NCI-H2196 treated with DMSO at 0.1 percent for 48 hours (cell line): Measurements from ENCODE around the gene STX2.
"Not testable (repeated sequence)": the region's sequence is repeated elsewhere in the genome, so short reads cannot be mapped to it uniquely, and the experiment has no call there.

Experiments used
- DNase-seq: peaks from one replicate; lab custom pipeline; 2025; ENCODE audit not compliant: unreplicated experiment; lab: John Stamatoyannopoulos, UW

STX2 gene

DNA sequence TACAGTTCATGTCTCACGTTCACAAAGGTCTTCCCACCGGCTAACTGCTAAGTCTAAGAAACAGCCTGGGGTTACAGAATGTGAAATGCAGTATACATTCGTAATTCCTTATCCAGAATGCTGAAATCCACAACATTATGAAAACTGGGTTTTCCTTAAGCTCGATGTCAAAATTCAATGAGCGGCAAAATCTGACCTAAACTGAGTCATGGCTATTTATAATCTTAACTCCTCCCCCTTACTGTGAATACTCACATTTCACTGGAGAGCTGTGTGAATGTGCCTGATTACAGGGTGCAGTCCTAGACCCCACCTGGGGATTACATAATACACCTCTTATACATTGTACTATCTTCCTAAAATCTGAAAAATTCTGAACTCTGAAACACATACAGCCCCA is 35.3 kb downstream of the STX2 start:
- DNase-seq: no peak

DNA sequence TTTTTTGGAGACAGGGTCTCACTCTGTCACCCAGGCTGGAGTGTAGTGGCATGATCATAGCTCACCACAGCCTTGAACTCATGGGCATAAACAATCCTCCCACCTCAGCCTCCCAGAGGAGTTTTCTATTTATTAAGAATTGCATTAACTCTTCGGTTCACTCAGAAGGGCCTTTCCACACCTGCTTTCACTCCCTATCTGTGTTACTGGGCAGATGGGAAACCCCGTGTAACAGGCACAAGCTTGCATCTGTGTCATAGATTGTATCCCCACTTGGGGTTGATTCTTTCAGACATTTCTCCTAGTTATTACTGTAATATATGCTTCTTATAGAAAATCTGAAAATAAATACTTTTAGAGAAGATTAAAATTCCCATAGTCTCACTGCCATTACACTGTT is 38.7 kb downstream of the STX2 start:
- no peak for DNase-seq

DNA sequence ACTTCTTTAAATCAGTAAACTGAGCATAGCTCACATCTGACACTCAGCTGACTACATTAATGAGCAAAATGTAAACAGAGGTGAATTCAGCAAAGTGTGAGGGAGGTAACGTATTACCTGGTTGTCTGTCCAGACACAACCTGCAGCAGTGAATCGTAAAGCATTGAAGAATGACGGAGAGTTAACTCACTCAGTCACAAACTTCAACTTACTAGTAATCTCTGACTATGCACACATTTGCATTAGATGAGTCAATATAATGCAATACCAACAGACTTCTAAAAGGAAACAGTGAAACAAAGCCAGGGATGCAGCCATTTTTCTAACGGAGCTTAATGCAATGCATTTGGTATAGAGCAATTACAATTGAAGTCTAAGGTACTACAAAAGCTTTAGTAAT is 40.0 kb downstream of the STX2 start:
- DNase-seq: no peak

DNA sequence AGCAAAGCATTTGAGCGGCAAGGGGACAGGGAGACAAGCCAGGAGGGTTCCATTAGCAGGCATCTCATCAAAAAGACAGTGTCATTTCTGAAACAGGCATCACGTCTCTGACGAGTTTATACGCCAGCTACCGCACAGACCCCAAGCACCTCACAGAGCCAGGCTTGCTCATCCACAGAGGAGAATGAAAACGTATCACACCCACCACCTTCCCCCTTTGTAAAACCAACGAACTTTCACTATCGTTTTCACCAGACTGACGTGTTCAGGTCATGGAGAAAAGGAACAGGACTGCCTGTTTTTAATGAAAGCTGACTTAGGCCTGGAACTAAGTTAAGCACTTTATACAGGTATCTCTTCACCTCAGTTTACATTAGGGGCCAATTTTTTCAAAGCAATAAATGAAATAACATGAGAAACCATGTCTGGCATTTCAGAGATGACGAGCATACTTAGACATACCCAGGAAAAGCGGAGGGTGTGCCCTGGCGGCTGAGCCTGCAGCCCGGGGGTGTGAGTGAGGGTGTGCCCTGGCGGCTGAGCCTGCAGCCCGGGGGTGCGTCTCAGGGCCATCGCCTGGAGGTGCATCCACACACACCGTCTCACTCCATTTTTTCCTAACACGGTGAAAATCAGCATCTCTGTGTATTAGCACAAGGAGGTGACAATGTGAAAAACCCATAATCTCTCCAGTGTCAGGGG is 41.9 kb downstream of the STX2 start:
- no peak for DNase-seq

DNA sequence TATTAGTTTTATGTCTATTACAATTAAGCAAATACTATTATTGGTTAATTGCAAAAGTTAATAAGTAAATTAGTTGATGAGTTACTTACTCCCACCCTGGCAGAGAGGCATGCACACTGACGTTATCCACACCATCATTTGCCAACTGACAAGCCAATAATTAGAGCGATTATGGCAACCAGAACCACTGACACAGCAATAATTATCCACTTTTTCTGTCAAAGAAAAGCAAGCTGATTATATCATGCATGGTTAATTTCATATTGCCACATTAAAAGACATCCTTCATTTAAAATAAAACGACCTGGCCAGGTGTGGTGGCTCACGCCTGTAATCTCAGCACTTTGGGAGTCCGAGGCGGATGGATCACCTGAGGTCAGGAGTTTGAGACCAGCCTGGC is 43.1 kb downstream of the STX2 start:
- no peak for DNase-seq

DNA sequence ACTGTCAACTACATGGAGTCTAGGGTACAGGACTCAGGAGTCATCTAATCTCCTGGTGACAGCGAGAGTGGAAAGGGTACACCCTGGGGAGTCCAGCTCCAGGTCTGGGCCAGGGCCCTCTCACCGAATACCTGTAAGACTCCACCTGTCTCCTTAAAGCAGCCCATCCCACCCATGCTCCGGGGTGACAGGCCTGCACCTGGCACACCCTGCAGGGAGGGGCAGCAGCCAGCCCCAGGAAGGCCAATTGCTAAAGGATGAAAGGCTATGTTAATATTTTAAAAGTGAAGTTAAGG is 45.5 kb downstream of the STX2 start:
- DNase-seq: no peak

DNA sequence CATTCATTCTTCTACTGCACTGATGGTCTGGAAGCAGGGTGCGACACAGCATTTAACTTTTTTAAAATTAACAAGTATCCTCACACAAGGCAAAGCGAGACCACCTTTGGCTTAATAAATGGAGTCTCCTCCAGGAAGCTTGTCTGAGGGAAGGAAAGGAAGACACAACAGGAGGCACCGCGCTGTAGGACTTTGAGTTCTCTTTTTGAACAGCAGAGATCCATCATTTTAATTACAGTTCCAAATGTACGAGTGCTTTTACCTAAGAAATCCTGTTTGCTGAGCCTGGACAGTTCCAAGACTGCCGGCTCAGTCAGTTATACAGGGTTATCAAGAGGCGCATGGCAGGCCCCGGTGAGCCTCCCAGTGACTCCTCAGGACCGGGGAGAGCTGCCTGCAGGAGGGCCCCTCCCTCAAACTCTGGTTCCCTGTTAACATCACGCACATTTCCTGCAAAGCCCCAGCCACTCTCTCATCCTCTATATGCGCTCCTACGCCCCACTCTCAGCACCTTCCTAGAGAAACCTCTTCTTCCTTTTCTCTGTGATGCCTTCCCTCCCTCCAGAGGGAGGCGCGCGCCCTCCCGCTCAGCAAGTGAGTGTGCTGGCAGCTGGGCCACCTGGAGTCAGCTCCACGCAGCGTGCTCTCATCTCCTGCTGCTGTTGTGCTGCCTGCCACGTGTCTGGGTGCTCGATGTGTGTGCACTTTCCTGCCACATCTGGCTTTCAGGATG is 46.1 kb downstream of the STX2 start:
- DNase-seq: no peak

DNA sequence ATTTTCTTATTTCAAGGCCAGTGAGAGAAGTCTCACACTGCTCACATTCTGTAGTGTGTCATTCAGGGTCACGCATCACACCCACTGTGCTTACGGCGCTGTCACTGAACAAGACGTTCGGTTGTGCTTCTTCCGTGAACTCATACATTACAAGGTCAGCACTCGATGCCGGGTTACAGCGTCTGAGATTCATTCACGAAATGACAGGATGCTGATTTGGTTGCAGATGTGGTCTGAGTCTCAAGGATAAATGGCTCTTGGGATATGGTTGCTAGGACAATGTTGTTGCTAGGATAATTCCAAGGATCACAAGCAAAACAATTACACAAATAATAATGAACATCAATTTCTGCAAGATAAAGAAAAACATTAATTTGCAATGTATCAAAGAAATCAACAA is 47.4 kb downstream of the STX2 start:
- DNase-seq: no peak

DNA sequence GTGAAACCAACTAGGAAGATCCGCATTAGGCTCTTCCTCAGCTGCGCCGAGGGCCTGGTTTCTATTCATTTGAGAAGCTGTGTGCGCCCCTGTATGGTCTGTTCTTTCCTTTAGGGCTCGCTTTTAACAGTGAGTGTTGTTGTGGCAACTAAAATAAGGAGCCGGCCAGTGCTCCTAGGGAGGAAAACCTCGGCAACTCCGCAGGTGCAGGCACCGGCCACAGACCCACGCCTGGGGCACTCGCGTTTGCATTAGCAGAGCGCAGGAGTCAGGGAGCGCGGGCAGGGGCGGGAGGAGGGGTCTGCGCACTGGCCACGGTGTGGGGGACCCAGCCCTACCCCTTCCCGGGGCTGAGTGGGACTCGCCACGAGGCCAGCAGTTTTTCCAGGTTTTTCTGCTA is 50.5 kb downstream of the STX2 start:
- no peak for DNase-seq

DNA sequence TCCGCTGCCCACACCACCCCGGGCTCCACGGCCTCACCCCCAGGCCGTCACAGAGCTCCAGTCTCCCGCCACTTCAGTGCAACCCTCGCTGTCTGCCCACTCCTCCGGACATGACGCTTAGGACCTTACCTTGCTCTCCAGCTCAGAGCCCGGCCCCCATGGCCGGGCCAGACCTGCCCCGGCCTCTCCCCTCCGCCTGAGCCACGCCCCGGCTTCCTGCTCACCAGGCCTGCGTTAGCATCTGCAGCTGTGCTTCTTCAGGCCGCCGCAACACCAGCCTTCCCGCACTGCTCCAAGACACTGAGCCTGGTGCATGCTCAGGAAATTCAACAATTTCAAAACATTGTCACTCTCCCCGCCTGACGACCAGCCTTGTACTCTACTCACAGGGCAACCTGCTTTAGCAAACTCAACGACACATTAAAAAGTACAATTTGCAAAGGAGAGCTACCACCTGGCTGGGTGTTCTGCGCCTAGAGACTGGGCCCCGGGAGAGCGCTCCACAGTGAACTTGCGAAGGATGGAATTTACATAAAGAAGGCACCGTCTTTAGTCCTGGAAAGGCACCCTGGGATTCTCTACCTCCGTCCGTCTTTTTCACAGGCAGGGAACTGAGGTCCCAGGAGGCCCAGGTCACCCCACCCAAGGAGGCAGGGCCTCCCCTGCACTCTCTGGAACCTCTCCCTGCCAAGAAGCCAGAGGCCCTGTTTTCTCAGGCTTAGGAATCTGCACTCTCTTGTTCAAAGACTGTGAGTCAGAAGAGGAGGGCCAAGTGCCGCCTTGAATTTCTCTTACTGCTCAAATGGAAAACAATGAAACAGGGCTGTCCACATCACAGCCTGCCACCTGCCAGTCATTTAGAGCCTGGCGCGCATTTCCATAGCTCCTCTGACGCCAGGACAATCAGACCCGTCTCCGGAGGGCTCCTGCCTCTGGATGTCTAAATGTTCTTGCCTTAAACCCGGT is 51.3 kb downstream of the STX2 start:
- no peak for DNase-seq

DNA sequence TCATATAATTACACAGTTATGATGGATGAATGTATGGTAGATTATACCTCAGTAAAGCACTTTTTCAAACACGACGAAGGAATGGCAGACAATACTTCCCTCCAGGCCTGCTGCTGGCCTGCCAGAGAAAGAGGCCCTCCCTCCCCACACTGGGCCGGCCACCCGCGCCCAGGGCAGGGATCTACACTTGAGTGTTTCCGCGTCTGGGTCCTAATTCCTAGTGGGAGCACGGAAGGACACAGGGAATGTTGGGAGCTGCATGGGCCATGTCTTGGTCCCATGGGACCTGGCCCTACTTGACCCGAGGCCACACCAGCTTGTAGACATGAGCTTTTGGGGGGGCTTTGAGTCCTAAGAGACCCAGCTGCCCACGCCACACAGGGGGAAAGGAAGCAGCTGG is 52.0 kb downstream of the STX2 start:
- DNase-seq: no peak

DNA sequence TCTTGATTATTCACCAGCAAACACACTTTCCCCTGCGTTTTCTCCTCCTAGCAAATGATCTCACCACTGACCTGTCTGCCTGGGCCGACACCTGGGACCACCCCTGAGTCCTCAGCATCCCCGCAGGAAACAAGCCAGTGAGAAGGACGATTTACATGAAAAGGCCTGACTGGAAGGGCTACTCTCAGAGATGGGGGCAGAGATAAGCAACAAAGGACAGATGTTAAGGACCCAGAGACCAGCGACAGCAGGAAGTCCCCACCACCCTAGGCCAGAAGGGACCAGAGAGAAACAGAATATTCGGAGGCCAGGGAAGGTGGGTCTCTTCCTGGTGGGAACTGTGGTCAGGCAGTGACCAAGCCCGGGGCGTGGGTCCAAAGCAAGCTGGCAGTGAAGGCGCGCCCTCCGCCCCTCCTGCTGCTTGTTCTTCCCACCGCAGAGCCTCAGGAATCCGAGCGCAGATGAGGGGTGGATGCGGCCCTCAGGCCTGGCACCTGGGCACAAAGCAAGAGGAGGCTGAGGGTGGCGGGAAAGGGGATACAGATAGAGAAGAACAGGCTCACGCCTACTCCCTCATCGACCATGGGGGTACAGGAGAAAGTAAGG is 55.8 kb downstream of the STX2 start:
- no peak for DNase-seq

DNA sequence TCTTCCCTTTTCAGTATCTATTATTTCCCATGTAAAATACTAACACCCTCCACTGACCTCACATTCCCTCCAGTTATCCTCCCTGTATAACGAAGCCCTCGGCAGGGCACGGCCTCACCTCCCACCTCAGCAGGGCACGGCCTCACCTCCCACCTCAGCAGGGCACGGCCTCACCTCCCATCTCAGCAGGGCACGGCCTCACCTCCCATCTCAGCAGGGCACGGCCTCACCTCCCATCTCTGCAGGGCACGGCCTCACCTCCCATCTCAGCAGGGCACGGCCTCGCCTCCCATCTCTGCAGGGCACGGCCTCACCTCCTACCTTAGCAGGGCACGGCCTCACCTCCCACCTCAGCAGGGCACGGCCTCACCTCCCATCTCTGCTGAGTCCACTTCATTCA is 56.8 kb downstream of the STX2 start:
- not testable (repeated sequence) for DNase-seq

DNA sequence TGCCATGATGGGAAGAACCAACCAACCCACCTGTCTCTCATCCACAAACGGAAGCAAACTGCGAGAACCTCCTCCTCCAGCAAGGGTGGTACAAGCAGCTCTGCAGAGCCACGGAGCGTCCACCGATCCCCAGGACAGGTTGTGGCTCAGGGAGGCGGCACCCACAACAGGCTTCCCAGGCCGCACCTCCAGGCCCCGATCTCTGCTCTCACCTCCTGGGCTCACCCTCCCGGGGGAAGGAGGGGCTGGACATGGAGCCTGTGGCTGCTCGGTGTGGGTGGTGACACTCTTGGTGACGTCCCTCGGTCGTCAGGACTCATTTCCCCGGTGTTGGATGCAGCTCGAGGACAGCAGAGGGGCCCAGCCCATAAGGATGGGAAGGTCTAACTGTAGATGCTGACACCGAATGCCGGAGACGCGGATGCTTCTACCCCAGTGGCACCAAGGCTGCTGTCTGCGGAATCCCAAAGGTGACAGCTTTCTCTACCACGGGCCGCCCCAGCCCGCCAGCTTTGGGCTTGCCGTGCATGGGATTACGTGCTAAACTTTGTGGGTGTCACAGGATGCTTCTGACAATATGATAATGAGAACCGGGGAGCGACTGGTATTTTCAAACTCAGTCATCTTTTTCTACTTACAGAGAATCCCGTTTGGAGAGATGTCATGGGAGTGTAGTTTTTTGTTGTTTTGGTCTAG is 58.0 kb downstream of the STX2 start:
- no peak for DNase-seq

DNA sequence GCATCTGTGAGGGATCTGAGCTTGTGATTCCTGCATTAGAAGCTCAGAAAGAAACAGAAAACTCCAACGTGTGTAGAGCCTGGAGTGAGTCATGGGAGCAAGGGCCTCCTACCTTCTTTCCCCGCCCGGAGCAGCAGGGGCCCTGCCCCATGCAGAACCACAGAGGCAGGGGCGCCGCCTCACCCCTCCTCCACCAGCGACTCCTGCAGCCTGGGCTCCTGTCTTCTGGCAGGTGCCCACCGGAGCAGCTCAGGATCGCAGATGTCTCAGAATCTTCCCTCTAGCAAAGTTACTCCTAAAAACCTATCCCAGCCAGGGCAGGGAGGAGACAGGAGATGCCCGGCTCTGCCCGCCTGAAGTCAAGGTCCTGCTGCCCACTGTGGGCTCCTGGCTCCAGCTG is 58.7 kb downstream of the STX2 start:
- no peak for DNase-seq

DNA sequence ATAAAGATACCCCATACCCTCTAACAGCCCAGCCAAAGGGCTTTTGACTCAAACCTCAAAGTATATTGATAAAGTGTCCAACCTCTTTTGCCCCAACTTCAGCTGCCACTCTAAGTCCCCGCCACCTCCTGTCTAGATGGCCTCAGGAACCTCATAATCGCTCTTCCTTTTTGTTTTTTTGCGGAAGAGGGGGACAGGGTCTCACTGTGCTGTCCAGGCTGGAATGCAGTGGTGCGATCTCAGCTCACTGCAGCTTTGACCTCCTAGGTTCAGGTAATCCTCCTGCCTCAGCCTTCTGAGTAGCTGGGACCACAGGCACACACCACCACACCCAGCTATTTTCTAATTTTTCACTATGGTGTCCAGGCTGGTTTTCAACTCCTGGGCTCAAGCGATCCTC is 60.3 kb downstream of the STX2 start:
- no peak for DNase-seq

DNA sequence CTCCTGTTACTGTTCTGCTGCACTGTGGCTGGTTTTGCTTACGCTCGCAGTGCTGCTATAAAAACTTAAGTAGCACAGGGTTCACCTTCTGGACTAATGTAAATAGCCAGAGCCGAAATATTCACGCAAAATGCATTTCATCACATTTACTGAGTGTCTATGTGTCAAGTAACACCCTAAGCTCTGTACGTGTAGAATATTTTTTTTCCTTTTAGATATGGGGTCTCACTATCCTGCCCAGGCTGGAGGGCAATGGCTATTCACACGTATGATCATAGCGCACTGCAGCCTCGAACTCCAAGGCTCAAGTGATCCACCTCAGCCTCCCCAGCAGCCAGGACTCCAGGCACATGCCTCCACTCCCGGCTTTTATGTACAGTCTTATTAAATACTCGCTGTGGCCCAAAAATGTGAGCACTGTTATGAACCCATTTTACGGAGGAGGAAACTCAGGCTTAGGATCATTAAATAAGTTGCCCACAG is 62.2 kb downstream of the STX2 start:
- DNase-seq: no peak

DNA sequence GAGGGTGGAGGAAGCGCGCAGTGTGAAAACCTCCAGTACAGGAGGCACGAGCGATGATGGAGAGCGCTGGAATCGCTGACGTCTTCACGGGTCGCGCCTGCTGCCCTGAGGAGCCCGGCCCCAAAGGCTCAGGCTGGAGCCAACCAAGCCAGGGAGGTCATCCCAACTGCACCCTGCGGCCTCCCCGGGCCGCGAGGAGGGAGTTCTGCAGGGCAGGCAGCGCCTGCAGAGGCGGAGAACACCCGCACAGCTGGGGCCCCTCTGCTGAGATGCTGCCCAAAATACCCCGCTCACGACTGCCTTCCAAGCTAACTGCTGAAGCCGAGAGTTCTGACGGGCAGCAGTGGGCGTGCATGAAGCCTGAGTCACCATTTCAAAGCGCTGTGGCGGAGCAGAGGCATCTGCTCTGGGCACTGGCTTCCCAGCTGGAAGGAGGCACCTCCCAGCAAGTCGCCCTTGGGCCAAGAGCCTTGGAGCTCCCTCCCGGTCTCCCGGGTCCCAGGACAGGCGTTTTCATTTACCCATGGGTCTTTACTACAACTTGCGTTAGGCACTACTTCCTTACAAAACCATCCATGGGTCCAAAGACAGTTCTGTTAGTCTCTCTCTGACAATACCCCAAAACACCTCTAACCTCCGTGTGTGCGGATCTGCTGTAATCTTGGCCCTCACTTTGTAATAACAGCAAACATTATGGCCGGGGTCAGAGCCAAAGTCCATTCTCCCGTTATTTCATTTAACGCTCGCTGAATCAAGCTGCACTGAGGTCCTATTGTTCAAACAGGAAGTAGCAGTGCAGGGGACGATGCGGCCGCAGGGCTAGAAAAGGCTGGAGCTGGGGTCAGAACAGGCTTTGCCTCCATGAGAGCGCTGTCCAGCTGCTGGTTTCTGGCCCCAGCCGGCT is 62.8 kb downstream of the STX2 start:
- DNase-seq: no peak

DNA sequence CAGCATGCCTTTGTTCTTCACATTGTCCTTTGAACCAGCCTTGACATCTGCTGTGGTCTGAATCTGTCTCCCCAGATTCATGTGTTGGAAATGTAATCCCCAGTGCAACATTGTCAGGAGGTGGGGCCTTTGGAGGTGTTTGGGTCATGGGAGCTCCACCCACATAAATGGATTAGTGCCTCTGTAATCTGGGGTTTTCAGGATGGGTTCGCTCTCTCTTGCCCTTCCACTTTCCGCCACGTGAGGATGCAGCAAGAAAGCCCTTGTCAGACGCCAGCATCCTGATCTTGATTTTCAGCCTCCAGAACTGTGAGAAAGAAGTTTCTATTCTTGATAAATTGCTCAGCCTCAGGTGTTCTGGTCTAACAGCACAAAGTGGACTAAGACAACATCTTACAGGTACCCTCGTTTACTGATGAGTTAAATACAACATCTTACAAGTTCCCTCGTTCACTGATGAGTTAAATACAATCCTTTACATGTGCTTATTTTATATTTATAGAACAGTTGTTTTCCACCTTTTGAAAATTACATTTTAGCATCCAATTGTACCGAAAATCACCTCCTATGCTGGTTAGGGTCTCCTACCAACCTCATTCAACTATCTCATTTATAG is 68.5 kb downstream of the STX2 start:
- DNase-seq: no peak
